ENCODE measurements around the gene PKIG. TPM values are rescaled to one million over a fixed set of nuclear protein-coding genes. Genes with fewer than 3 reads are reported as not detected.

The PKIG gene
- total RNA-seq, 1 experiment from 2014 or later = 27.0 TPM

GRCh38 chr20:44609516-44610312 is 27.3 kb downstream of the PKIG start:
- Histone ChIP-seq H3K56ac (ENCODE audit: insufficient read length, low read depth, low read length) (no peak overlapping the region), H2BK20ac (ENCODE audit: low read depth, low read length, poor library complexity, severe bottlenecking) (no peak overlapping the region), H3K79me1 (ENCODE audit: insufficient read depth, low read depth, low read length, poor library complexity, severe bottlenecking) (no peaks in the 10 kb centered on the region), H2AFZ (ENCODE audit: low read length) (no peak overlapping the region), H2BK12ac (ENCODE audit: insufficient read length, low read depth, low read length) (no peak overlapping the region), H3K18ac (ENCODE audit: insufficient read length, low read depth, low read length) (no peak overlapping the region), H2BK5ac (ENCODE audit: insufficient read length, low read length) (no peak overlapping the region), H3K4me2 (ENCODE audit: insufficient read depth, insufficient read length, low read length) (peak overlapping the region; percentile 12), H4K5ac (ENCODE audit: insufficient read length, low read depth, low read length) (no peak overlapping the region), H4K8ac (replicated peaks; ENCODE audit: insufficient read length, low read depth, low read length) (no peak overlapping the region), H3K79me2 (ENCODE audit: insufficient read depth, low read length) (no peaks in the 10 kb centered on the region), H3K14ac (ENCODE audit: insufficient read depth, low read length) (no peak overlapping the region), H3K23ac (ENCODE audit: insufficient read length, low read depth, low read length) (no peak overlapping the region), H3T11ph (ENCODE audit: low read length) (no peak overlapping the region), H3K9me3 (ENCODE audit: control insufficient read depth, low read depth, low read length) (no peaks in the 10 kb centered on the region), H3K27ac (ENCODE audit: insufficient read length, low read depth, low read length) (no peak overlapping the region), H3K23me2 (ENCODE audit: insufficient read length, low read depth, low read length, poor library complexity, severe bottlenecking) (no peaks in the 10 kb centered on the region), H4K91ac (ENCODE audit: insufficient read length, low read depth, low read length) (no peak overlapping the region), H4K20me1 (ENCODE audit: control insufficient read depth, insufficient read depth, insufficient read length) (no peaks in the 10 kb centered on the region), H2BK120ac (ENCODE audit: low read depth, low read length, poor library complexity, severe bottlenecking) (no peak overlapping the region), H3K27me3 (ENCODE audit: insufficient read depth, low read length) (no peaks in the 10 kb centered on the region), H2BK15ac (ENCODE audit: low read depth, low read length) (no peak overlapping the region), H2AK5ac (ENCODE audit: insufficient read length, low read length) (no peak overlapping the region), H3K4me1 (ENCODE audit: insufficient read depth, low read length) (peaks cover 4% of the 10 kb centered on the region; the same call in 1 of the 2 replicates), H3K9ac (ENCODE audit: extremely low read depth, insufficient read length, low read length) (no peak overlapping the region), H3K4ac (ENCODE audit: low read depth, low read length) (no peak overlapping the region)
- Mint-ChIP-seq H3K27me3 (ENCODE audit: low read depth) (peaks cover 9% of the 10 kb centered on the region), H3K4me1 (peaks cover 7 to 14% of the 10 kb centered on the region in 2 experiments), H3K36me3 (ENCODE audit: insufficient read depth in 1 of 3, low read depth in 3 of 3) (peaks cover 4 to 12% (median 9%) of the 10 kb centered on the region in 3 experiments; a peak in 5 of 7 replicates), H3K27ac (peak overlapping the region; percentile 10 to 80 (median 74); a peak in 1 of 7 replicates), H3K4me3 (no peak overlapping the region), H3K9me3 (peaks cover 0 to 3% of the 10 kb centered on the region in 2 experiments; a peak in 3 of 5 replicates)
- peak; percentile 98 for TF ChIP-seq CTCF (conservative IDR thresholded peaks at IDR 0.05)
- DNase-seq = peak; percentile 91
- WGBS (ENCODE audit: extremely low coverage, insufficient read length, low lambda C conversion rate) = no CpG with 5 or more reads among the region's 25 CpGs
